GM12878 (cell line): ENCODE results near the gene AP3B2.
"Not testable (repeated sequence)": the region's sequence is repeated elsewhere in the genome, so short reads cannot be mapped to it uniquely, and the experiment has no call there.

ENCODE experiments used
- EZH2 ChIP-seq: IDR thresholded peaks from 2 replicates; pipeline ENCODE4 v1.6.1; 2012; ENCODE audit warnings: low read depth, mild to moderate bottlenecking, control low read depth, inconsistent platforms, low read length, borderline replicate concordance; ENCODE audit not compliant: control insufficient read depth
- GABPA ChIP-seq: IDR thresholded peaks from 2 replicates; pipeline ENCODE4 v1.6.1; 2014; ENCODE audit warnings: antibody characterized with exemption, low read depth, mild to moderate bottlenecking, inconsistent platforms
- GATAD2B ChIP-seq: fragments of 450-650 bp; conservative IDR thresholded peaks from 2 replicates; pipeline ENCODE4 v1.6.1; 2017; ENCODE audit warnings: low read depth, mild to moderate bottlenecking, moderate library complexity
- MYB ChIP-seq: fragments of 150-350 bp; IDR thresholded peaks from 2 replicates; pipeline ENCODE4 v1.6.1; 2014; ENCODE audit warnings: mild to moderate bottlenecking, low read depth, low read length, borderline replicate concordance
- POLR2A ChIP-seq: IDR thresholded peaks from 2 replicates; pipeline ENCODE4 v1.6.1; 2011; ENCODE audit warnings: low read depth, mild to moderate bottlenecking, low read length
- RAD21 ChIP-seq: IDR thresholded peaks from 2 replicates; pipeline ENCODE4 v1.6.1; 2011; ENCODE audit warnings: mild to moderate bottlenecking, low read depth, low read length, moderate library complexity; ENCODE audit not compliant: insufficient read depth
- RFX5 ChIP-seq: IDR thresholded peaks from 2 replicates; pipeline ENCODE4 v1.6.1; 2011; ENCODE audit warnings: low read depth, low read length, improper control_type of control experiment
- SMC3 ChIP-seq: IDR thresholded peaks from 2 replicates; pipeline ENCODE4 v1.6.1; 2011; ENCODE audit warnings: low read length, improper control_type of control experiment, borderline replicate concordance
- SP1 ChIP-seq: IDR thresholded peaks from one replicate; pipeline ENCODE4 v1.6.1; 2011; ENCODE audit warnings: low read depth, low read length
- TF ChIP-seq, protein P1 (sequence below), 3 experiments: IDR thresholded peaks in 2 of 3; conservative IDR thresholded peaks in 1 of 3; 2 replicates each; pipeline ENCODE4 v1.5.1; 2011; ENCODE audit warnings: low read depth in 3 of 3, low read length in 3 of 3, mild to moderate bottlenecking in 3 of 3, control low read depth in 2 of 3, moderate library complexity in 2 of 3, inconsistent platforms in 1 of 3, mixed read lengths in 1 of 3; ENCODE audit not compliant: control insufficient read depth in 2 of 3, insufficient read depth in 1 of 3; ENCODE audit errors: extremely low read depth in 1 of 3
- TF ChIP-seq, protein P2 (sequence below): fragments of 450-650 bp; IDR thresholded peaks from 2 replicates; pipeline ENCODE4 v1.6.1; 2017; ENCODE audit warnings: mild to moderate bottlenecking

DNA sequence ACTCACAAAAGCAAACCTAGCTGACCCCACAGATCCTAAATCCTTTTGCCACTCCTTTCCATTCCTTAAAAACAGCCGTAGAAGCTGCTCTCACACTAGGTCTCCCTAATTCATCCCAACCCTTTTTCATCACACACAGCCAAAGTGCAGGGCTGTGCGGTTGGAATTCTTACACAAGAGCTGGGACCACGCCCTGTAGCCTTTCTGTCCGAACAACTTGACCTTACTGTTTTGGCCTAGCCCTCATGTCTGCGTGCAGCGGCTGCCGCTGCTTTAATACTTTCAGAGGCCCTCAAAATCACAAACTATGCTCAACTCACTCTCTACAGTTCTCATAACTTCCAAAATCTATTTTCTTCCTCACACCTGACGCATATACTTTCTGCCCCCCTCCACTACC is 3.8 kb downstream of the AP3B2 start:
- TF ChIP-seq RAD21, GABPA, RFX5, SMC3, POLR2A, EZH2, GATAD2B, MYB, SP1: not testable (repeated sequence)
- TF ChIP-seq, protein P1, sequence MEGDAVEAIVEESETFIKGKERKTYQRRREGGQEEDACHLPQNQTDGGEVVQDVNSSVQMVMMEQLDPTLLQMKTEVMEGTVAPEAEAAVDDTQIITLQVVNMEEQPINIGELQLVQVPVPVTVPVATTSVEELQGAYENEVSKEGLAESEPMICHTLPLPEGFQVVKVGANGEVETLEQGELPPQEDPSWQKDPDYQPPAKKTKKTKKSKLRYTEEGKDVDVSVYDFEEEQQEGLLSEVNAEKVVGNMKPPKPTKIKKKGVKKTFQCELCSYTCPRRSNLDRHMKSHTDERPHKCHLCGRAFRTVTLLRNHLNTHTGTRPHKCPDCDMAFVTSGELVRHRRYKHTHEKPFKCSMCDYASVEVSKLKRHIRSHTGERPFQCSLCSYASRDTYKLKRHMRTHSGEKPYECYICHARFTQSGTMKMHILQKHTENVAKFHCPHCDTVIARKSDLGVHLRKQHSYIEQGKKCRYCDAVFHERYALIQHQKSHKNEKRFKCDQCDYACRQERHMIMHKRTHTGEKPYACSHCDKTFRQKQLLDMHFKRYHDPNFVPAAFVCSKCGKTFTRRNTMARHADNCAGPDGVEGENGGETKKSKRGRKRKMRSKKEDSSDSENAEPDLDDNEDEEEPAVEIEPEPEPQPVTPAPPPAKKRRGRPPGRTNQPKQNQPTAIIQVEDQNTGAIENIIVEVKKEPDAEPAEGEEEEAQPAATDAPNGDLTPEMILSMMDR (IDR thresholded peaks at IDR 0.05 in 2 of 3, conservative IDR thresholded peaks at IDR 0.05 in 1 of 3; ENCODE audit: control insufficient read depth in 2 of 3, extremely low read depth in 1 of 3, insufficient read depth in 1 of 3, low read depth in 3 of 3, low read length in 3 of 3), result not testable (repeated sequence)
- TF ChIP-seq, protein P2, sequence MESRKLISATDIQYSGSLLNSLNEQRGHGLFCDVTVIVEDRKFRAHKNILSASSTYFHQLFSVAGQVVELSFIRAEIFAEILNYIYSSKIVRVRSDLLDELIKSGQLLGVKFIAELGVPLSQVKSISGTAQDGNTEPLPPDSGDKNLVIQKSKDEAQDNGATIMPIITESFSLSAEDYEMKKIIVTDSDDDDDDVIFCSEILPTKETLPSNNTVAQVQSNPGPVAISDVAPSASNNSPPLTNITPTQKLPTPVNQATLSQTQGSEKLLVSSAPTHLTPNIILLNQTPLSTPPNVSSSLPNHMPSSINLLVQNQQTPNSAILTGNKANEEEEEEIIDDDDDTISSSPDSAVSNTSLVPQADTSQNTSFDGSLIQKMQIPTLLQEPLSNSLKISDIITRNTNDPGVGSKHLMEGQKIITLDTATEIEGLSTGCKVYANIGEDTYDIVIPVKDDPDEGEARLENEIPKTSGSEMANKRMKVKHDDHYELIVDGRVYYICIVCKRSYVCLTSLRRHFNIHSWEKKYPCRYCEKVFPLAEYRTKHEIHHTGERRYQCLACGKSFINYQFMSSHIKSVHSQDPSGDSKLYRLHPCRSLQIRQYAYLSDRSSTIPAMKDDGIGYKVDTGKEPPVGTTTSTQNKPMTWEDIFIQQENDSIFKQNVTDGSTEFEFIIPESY, result not testable (repeated sequence)
